H1 (cell line): ENCODE results near the gene GABRD. TPM values are rescaled to one million over a fixed set of nuclear protein-coding genes. Genes with fewer than 3 reads are reported as not detected.

Experiments
- CTCF ChIA-PET: fragments of 300-600 bp; sonication (Branson Sonifier 250); formaldehyde crosslinking; loops from one replicate; lab custom pipeline; 2021; ENCODE audit not compliant: partially characterized antibody; lab: Charles Lee
- POLR2A ChIA-PET: fragments of 300-600 bp; sonication (Branson Sonifier 250); formaldehyde crosslinking; loops from one replicate; lab custom pipeline; 2021; ENCODE audit warnings: inconsistent platforms; ENCODE audit not compliant: partially characterized antibody; lab: Charles Lee
- DNase-seq, 2 experiments: peaks; one replicate each; pipeline versions ENCODE4 v3.0.0 to v3.0.0-alpha.2; 2010 to 2022; ENCODE audit warnings: low spot score in 2 of 2, low read depth in 1 of 2, mixed read lengths in 1 of 2
- FAIRE-seq: peaks from 2 replicates; lab custom pipeline; 2011; peaks lifted over from hg19 to GRCh38; lab: Jason Lieb, UNC
- H2AFZ ChIP-seq: 2 replicates; pipeline ENCODE4 v1.8.1; 2012; ENCODE audit warnings: low read length, inconsistent platforms
- H2AK5ac ChIP-seq: 2 replicates; pipeline ENCODE4 v1.6.1; 2013; ENCODE audit warnings: low read depth, low read length
- H2BK120ac ChIP-seq: replicated peaks from 2 replicates; pipeline ENCODE3; 2013; ENCODE audit warnings: low read depth, low read length, inconsistent platforms
- H2BK12ac ChIP-seq: 2 replicates; pipeline ENCODE4 v1.6.1; 2013; ENCODE audit warnings: low read depth, low read length
- H2BK15ac ChIP-seq: 2 replicates; pipeline ENCODE4 v1.6.1; 2013; ENCODE audit warnings: low read length
- H2BK20ac ChIP-seq: 2 replicates; pipeline ENCODE4 v1.6.1; 2013; ENCODE audit warnings: low read length
- H2BK5ac ChIP-seq: 2 replicates; pipeline ENCODE4 v1.6.1; 2013; ENCODE audit warnings: low read depth, low read length
- H3K14ac ChIP-seq: 2 replicates; pipeline ENCODE4 v1.6.1; 2013; ENCODE audit warnings: inconsistent platforms; ENCODE audit not compliant: insufficient read length
- H3K18ac ChIP-seq: 2 replicates; pipeline ENCODE4 v1.6.1; 2013; ENCODE audit warnings: low read length; ENCODE audit errors: extremely low read depth
- H3K23ac ChIP-seq: 2 replicates; pipeline ENCODE4 v1.6.1; 2013; ENCODE audit warnings: inconsistent platforms; ENCODE audit not compliant: insufficient read length
- H3K23me2 ChIP-seq: 2 replicates; pipeline ENCODE4 v1.6.1; 2013; ENCODE audit warnings: low read depth, low read length
- H3K27ac ChIP-seq: 2 replicates; pipeline ENCODE4 v1.6.1; 2011; ENCODE audit warnings: low read depth, low read length, inconsistent platforms
- H3K27me3 ChIP-seq, 4 experiments: replicated peaks in 1 of 4; 1 replicate in 1 of 4; 2 replicates in 3 of 4; pipeline versions ENCODE4 v1.6.1 to v1.8.1; 2011 to 2013; ENCODE audit warnings: low read length in 3 of 4, mild to moderate bottlenecking in 3 of 4, inconsistent platforms in 2 of 4, mixed read lengths in 2 of 4, moderate library complexity in 1 of 4; ENCODE audit not compliant: control insufficient read depth in 3 of 4, insufficient read depth in 3 of 4; ENCODE audit errors: extremely low read depth in 1 of 4
- H3K36me3 ChIP-seq, 4 experiments: 2 replicates each; pipeline versions ENCODE4 v1.6.1 to v1.8.1; 2011 to 2013; ENCODE audit warnings: mild to moderate bottlenecking in 4 of 4, low read length in 3 of 4, moderate library complexity in 2 of 4, control low read depth in 1 of 4, inconsistent platforms in 1 of 4; ENCODE audit not compliant: insufficient read depth in 4 of 4, control insufficient read depth in 2 of 4
- H3K4ac ChIP-seq: replicated peaks from 2 replicates; pipeline ENCODE3; 2013; ENCODE audit warnings: low read length, low read depth, mixed read lengths, inconsistent platforms; ENCODE audit not compliant: insufficient read length
- H3K4me1 ChIP-seq, 4 experiments: replicated peaks in 1 of 4; 1 replicate in 1 of 4; 2 replicates in 3 of 4; pipeline versions ENCODE4 v1.6.1 to v1.8.1; 2011 to 2013; ENCODE audit warnings: low read length in 3 of 4, inconsistent platforms in 2 of 4, mixed read lengths in 1 of 4; ENCODE audit not compliant: insufficient read depth in 4 of 4, control insufficient read depth in 3 of 4
- H3K4me2 ChIP-seq, 2 experiments: 2 replicates each; pipeline versions ENCODE4 v1.6.1 to v1.8.1; 2011 to 2013; ENCODE audit warnings: low read depth in 2 of 2, low read length in 2 of 2, control low read depth in 1 of 2, inconsistent platforms in 1 of 2, mild to moderate bottlenecking in 1 of 2; ENCODE audit not compliant: insufficient read depth in 1 of 2
- H3K4me3 ChIP-seq, 4 experiments: fragments of 200-600, 300-600 bp in 1 of 4; sonication (generic), shearing (Covaris generic), sonication (Bioruptor Twin) in 1 of 4; 2 replicates each; pipeline versions ENCODE4 v1.5.1 to v1.8.1; 2011 to 2016; ENCODE audit warnings: low read length in 4 of 4, low read depth in 3 of 4, control low read depth in 2 of 4, inconsistent platforms in 2 of 4, mild to moderate bottlenecking in 2 of 4, mixed read lengths in 1 of 4, moderate library complexity in 1 of 4; ENCODE audit not compliant: insufficient read depth in 2 of 4; ENCODE audit errors: extremely low read depth in 1 of 4
- H3K56ac ChIP-seq: replicated peaks from 2 replicates; pipeline ENCODE3; 2013; ENCODE audit warnings: low read depth, mild to moderate bottlenecking, mixed read lengths, low read length, inconsistent platforms; ENCODE audit not compliant: insufficient read length
- H3K79me1 ChIP-seq: 2 replicates; pipeline ENCODE4 v1.6.1; 2013; ENCODE audit warnings: low read depth, low read length, control low read depth
- H3K79me2 ChIP-seq, 2 experiments: 2 replicates each; pipeline versions ENCODE4 v1.6.1 to v1.8.1; 2012 to 2013; ENCODE audit warnings: low read length in 2 of 2, mild to moderate bottlenecking in 2 of 2, inconsistent platforms in 1 of 2; ENCODE audit not compliant: insufficient read depth in 2 of 2, control insufficient read depth in 1 of 2
- H3K9ac ChIP-seq, 4 experiments: replicated peaks in 1 of 4; 1 replicate in 1 of 4; 2 replicates in 3 of 4; pipeline versions ENCODE4 v1.6.1 to v1.8.1; 2011 to 2013; ENCODE audit warnings: low read depth in 3 of 4, low read length in 3 of 4, control low read depth in 2 of 4, mild to moderate bottlenecking in 2 of 4, moderate library complexity in 2 of 4, inconsistent platforms in 1 of 4; ENCODE audit errors: extremely low read depth in 1 of 4
- H3K9me3 ChIP-seq, 2 experiments: 2 replicates each; pipeline versions ENCODE4 v1.6.1 to v1.8.1; 2012 to 2013; ENCODE audit warnings: mild to moderate bottlenecking in 2 of 2, moderate library complexity in 2 of 2, control low read depth in 1 of 2, inconsistent platforms in 1 of 2, low read depth in 1 of 2, low read length in 1 of 2, mixed read lengths in 1 of 2; ENCODE audit not compliant: insufficient read depth in 2 of 2
- H4K20me1 ChIP-seq, 2 experiments: replicated peaks in 1 of 2; 2 replicates each; pipeline versions ENCODE3 to v1.8.1; 2011 to 2013; ENCODE audit warnings: inconsistent platforms in 2 of 2, low read length in 2 of 2, mild to moderate bottlenecking in 1 of 2; ENCODE audit not compliant: insufficient read depth in 2 of 2, control insufficient read depth in 1 of 2
- H4K5ac ChIP-seq: 2 replicates; pipeline ENCODE4 v1.6.1; 2013; ENCODE audit warnings: low read length, low read depth, mixed read lengths, inconsistent platforms; ENCODE audit not compliant: insufficient read length
- H4K8ac ChIP-seq: 2 replicates; pipeline ENCODE4 v1.8.0; 2013; ENCODE audit warnings: mild to moderate bottlenecking, moderate library complexity, low read length, inconsistent platforms; ENCODE audit not compliant: insufficient read depth; ENCODE audit errors: extremely low read depth
- H4K91ac ChIP-seq: replicated peaks from 2 replicates; pipeline ENCODE3; 2013; ENCODE audit warnings: low read length, mixed read lengths, inconsistent platforms; ENCODE audit not compliant: insufficient read length
- BCL11A ChIP-seq, 2 experiments: IDR thresholded peaks; one replicate each; pipeline ENCODE4 v1.6.1; 2011; ENCODE audit warnings: low read depth in 2 of 2, low read length in 2 of 2, mild to moderate bottlenecking in 2 of 2
- CHD2 ChIP-seq: IDR thresholded peaks from 2 replicates; pipeline ENCODE4 v1.6.1; 2012; ENCODE audit warnings: low read length, improper control_type of control experiment
- EGR1 ChIP-seq: IDR thresholded peaks from 2 replicates; pipeline ENCODE4 v1.6.1; 2011; ENCODE audit warnings: low read depth, low read length, borderline replicate concordance
- EP300 ChIP-seq, 2 experiments: IDR thresholded peaks; 1 replicate in 1 of 2; 2 replicates in 1 of 2; pipeline ENCODE4 v1.6.1; 2011 to 2012; ENCODE audit warnings: low read depth in 2 of 2, low read length in 2 of 2, mild to moderate bottlenecking in 2 of 2, borderline replicate concordance in 1 of 2, inconsistent platforms in 1 of 2, moderate library complexity in 1 of 2
- HDAC6 ChIP-seq: IDR thresholded peaks from one replicate; pipeline ENCODE4 v1.7.1; 2012; ENCODE audit warnings: low read depth, mild to moderate bottlenecking, inconsistent platforms, low read length, moderate library complexity
- KDM4A ChIP-seq: IDR thresholded peaks from one replicate; pipeline ENCODE4 v1.7.1; 2012; ENCODE audit warnings: low read depth, mild to moderate bottlenecking, moderate library complexity, low read length, inconsistent platforms; ENCODE audit not compliant: severe bottlenecking
- MAFK ChIP-seq: IDR thresholded peaks from 2 replicates; pipeline ENCODE4 v1.6.1; 2012; ENCODE audit warnings: low read depth, mild to moderate bottlenecking, improper control_type of control experiment, low read length
- RBBP5 ChIP-seq: IDR thresholded peaks from 2 replicates; pipeline ENCODE4 v1.7.1; 2012; ENCODE audit warnings: low read depth, mild to moderate bottlenecking, inconsistent platforms, low read length, moderate library complexity, borderline replicate concordance
- RNF2 ChIP-seq: fragments of 200-900, 300-1000 bp; sonication (generic); IDR thresholded peaks from 2 replicates; pipeline ENCODE4 v1.7.1; 2016; ENCODE audit warnings: borderline replicate concordance, low read depth, mild to moderate bottlenecking, antibody characterized with exemption, low read length; ENCODE audit not compliant: poor library complexity, severe bottlenecking; ENCODE audit errors: missing control alignments
- RXRA ChIP-seq: IDR thresholded peaks from 2 replicates; pipeline ENCODE4 v1.6.1; 2011; ENCODE audit warnings: low read depth, mild to moderate bottlenecking, low read length, moderate library complexity; ENCODE audit not compliant: insufficient read depth
- SAP30 ChIP-seq: fragments of 300-600 bp; sonication (generic); IDR thresholded peaks from 2 replicates; pipeline ENCODE4 v1.7.1; 2012; ENCODE audit warnings: low read length, moderate library complexity, mild to moderate bottlenecking, inconsistent platforms; ENCODE audit not compliant: insufficient read depth, insufficient replicate concordance
- TBP ChIP-seq: IDR thresholded peaks from 2 replicates; pipeline ENCODE4 v1.6.1; 2011; ENCODE audit warnings: low read depth, low read length, improper control_type of control experiment
- TCF12 ChIP-seq: IDR thresholded peaks from 2 replicates; pipeline ENCODE4 v1.6.1; 2011; ENCODE audit warnings: low read depth, mild to moderate bottlenecking, low read length
- WGBS, 2 experiments: shearing (Covaris generic) in 1 of 2; methylation state at CpG; one replicate each; pipeline versions ENCODE4 v1.1.6 to v1.1.7; 2013 to 2015; ENCODE audit warnings: low lambda C conversion rate in 2 of 2, mixed read lengths in 2 of 2, inconsistent platforms in 1 of 2, low coverage in 1 of 2, missing lambda C conversion rate in 1 of 2; ENCODE audit not compliant: insufficient replicate concordance in 2 of 2, insufficient coverage in 1 of 2, insufficient read length in 1 of 2; ENCODE audit errors: extremely low coverage in 1 of 2, missing lambda C conversion rate in 1 of 2; 5-methylcytosine and 5-hydroxymethylcytosine counted together
- polyA plus RNA-seq, 7 experiments: library from polyadenylated mRNA; depleted of rRNA in 3 of 7; stranded (reverse) in 5 of 7; unstranded in 2 of 7; fragments of >200 nt in 5 of 7; fragments of 200-250 nt in 2 of 7; gene quantifications; 1 replicate in 5 of 7; 2 replicates in 1 of 7; 4 replicates in 1 of 7; pipeline versions ENCODE4 v1.2.1 to v1.2.3, GENCODE V29; 2011 to 2013; ENCODE audit warnings: missing spikeins in 2 of 7, mixed read lengths in 2 of 7
- total RNA-seq: library from RNA; stranded (reverse); fragmentation: NEBNext Ultra II Directional; extraction: Animal tissue kit (Norgen Biotek cat#: 25700); gene quantifications from 2 replicates; pipeline ENCODE4 v1.2.1, GENCODE V29; 2021

GABRD gene
- total and polyA plus RNA-seq, 2 of the 8 experiments (the other 6 are each of a cell fraction or from before 2014, with no cell fraction given) = 1.8 to 3.0 TPM

DNA sequence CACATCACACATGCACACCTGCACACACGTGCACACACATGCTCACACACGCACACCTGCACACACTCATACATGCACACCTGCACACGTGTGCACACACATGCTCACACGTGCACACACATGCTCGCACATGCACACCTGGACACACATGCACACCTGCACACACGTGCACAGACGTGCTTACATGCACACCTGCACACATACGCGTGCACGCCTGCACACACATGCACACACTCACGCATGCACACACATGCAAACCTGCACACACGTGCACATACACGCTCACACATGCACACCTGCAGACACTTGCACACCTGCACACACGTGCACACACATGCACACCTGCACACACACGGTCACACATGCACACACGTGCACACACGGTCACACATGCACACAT, 48.1 kb upstream of the GABRD start:
- Histone ChIP-seq H3K4ac (peak overlapping the region; percentile 76), H3K27me3 (no peaks in the 10 kb centered on the region), H3K4me1 (no peaks in the 10 kb centered on the region), H4K8ac (no peak overlapping the region), H2AK5ac (no peak overlapping the region), H3K18ac (no peak overlapping the region), H2BK5ac (peak overlapping the region; percentile 11), H2BK15ac (peak overlapping the region; percentile 48; the same call in 1 of the 2 replicates), H2AFZ (no peak overlapping the region), H4K5ac (no peak overlapping the region), H3K27ac (no peak overlapping the region), H3K23ac (no peak overlapping the region), H4K91ac (peak overlapping the region; percentile 64), H2BK120ac (peak overlapping the region; percentile 77), H3K79me1 (peaks cover 5% of the 10 kb centered on the region), H2BK20ac (0 out of 2 replicates have a peak overlapping the region, but pooled peaks have one; percentile 86), H3K4me3 (no peak overlapping the region), H3K14ac (no peak overlapping the region), H3K4me2 (no peak overlapping the region), H3K23me2 (no peaks in the 10 kb centered on the region; the same call in 1 of the 2 replicates), H3K9me3 (peaks cover 6 to 10% of the 10 kb centered on the region in 2 experiments; a peak in 2 of 4 replicates), H3K9ac (no peak overlapping the region), H3K79me2 (no peaks in the 10 kb centered on the region), H4K20me1 (peaks cover 0 to 10% of the 10 kb centered on the region in 2 experiments), H3K56ac (no peak overlapping the region), H2BK12ac (peak overlapping the region; percentile 86; the same call in 1 of the 2 replicates), H3K36me3 (no peaks in the 10 kb centered on the region; a peak in 1 of 8 replicates)
- WGBS, 2 experiments = 85% methylated on average over 17 of the region's 17 CpGs; no CpG with 5 or more reads in 1 of the 2 experiments
- POLR2A ChIA-PET = no interaction called here
- CTCF ChIA-PET = interaction anchor here (1.1 to 3.3 kb wide), 2 partner anchors 10 to 17 kb away, joined by 3 to 19 read pairs; no protein-coding TSS in a partner anchor
- no peak for FAIRE-seq
- no peak for DNase-seq
- TF ChIP-seq RBBP5 (no peak), RXRA (no peak), BCL11A (IDR thresholded peaks at IDR 0.05; ENCODE audit: low read depth in 2 of 2, low read length in 2 of 2) (no peak), SAP30 (no peak), HDAC6 (no peak), EGR1 (no peak), RNF2 (no peak), MAFK (no peak), EP300 (IDR thresholded peaks at IDR 0.05; ENCODE audit: borderline replicate concordance in 1 of 2, low read depth in 2 of 2, low read length in 2 of 2) (no peak), TBP (no peak), TCF12 (no peak), CHD2 (no peak), KDM4A (no peak)
